GM10266 (cell line): Measurements from ENCODE around the gene MROH7.

ENCODE experiments used
- DNase-seq: peaks from one replicate; pipeline ENCODE4 v3.0.0; 2012; ENCODE audit errors: extremely low spot score
- TF ChIP-seq, protein P1 (sequence below): IDR thresholded peaks from 2 replicates; pipeline ENCODE4 v1.5.1; 2012; ENCODE audit warnings: mild to moderate bottlenecking, low read depth; ENCODE audit not compliant: control insufficient read depth, insufficient read depth; ENCODE audit errors: missing control alignments

MROH7 gene

DNA sequence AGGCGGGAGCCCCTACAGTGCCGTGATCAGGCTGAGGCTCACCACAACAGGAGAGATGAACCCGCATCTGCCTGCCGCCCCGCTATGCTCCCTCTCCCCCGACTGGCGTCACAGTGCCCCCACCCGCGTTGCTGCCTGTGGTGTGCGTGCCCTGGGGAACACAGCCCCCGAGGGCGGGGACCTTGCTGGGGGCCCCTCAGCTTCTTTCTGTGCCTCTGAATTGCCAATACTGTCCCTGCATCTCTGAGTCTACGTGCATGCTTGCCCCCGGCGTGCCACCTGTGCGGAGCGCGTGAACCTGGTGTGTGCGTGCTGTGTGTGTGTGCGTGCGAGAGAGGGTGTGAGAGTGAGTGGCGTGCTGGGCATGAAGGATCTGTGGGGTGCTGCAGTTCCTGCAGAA is 112.5 kb downstream of the MROH7 start:
- TF ChIP-seq, protein P1, sequence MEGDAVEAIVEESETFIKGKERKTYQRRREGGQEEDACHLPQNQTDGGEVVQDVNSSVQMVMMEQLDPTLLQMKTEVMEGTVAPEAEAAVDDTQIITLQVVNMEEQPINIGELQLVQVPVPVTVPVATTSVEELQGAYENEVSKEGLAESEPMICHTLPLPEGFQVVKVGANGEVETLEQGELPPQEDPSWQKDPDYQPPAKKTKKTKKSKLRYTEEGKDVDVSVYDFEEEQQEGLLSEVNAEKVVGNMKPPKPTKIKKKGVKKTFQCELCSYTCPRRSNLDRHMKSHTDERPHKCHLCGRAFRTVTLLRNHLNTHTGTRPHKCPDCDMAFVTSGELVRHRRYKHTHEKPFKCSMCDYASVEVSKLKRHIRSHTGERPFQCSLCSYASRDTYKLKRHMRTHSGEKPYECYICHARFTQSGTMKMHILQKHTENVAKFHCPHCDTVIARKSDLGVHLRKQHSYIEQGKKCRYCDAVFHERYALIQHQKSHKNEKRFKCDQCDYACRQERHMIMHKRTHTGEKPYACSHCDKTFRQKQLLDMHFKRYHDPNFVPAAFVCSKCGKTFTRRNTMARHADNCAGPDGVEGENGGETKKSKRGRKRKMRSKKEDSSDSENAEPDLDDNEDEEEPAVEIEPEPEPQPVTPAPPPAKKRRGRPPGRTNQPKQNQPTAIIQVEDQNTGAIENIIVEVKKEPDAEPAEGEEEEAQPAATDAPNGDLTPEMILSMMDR, result no peak
- DNase-seq, result no peak

DNA sequence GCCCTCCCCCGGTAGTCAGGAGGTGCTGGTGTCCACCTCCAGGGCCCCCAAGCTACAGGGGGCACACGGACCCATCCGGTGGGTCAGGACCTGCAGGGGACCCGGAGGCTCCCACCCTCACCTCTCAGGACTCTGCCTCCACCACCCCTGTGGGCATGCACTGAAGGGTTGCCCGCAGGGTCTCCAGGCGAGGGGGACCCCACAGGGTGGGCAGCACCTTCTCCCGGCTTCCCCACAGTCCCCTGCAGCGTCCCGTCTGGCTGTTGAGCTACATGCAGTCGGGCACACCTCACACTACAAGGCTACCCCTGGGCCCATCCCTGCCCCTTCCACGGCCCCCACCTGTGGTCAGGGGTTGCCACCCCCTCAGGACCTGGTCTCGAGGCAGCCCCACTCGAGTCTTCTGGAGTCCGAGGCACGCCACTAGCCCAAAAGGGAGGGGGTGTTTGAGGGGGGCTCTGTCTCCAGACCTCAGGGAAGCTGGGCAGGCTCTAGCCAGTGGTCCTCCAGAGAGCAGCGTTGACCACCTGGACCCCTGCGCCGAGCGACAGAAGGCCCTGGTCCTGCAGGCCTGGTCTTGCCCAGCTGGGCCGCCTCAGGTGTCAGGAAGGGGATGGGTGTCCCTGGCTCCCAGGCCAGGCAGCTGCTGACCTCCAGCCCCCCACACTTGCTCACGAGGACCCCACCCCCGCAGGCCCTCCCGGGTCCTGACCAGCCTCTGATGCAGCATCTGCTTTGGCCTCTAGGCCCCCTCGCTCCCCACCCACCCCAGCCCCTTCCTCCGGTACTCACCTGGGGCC is 113.1 kb downstream of the MROH7 start:
- TF ChIP-seq, protein P1, result no peak
- no peak for DNase-seq

DNA sequence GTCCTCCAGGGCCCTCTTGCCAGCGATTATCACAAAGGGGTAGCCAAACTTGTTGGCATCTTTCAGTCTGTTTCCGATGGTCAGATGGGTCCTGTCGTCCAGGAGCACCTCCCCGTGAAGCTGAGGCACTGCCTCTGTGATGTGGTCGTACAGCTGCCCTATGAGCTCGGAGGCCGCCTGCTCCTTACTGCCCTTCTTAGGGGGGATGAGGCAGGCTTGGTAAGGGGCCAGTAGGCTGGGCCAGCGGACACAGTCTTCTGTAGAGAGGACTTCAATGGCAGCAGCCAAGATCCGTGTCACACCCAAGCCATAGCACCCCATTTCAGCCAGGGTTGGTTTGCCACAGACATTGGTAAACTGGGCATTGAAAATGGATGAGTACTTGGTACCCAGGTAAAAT is 116.2 kb downstream of the MROH7 start:
- TF ChIP-seq, protein P1, result no peak
- no peak for DNase-seq

DNA sequence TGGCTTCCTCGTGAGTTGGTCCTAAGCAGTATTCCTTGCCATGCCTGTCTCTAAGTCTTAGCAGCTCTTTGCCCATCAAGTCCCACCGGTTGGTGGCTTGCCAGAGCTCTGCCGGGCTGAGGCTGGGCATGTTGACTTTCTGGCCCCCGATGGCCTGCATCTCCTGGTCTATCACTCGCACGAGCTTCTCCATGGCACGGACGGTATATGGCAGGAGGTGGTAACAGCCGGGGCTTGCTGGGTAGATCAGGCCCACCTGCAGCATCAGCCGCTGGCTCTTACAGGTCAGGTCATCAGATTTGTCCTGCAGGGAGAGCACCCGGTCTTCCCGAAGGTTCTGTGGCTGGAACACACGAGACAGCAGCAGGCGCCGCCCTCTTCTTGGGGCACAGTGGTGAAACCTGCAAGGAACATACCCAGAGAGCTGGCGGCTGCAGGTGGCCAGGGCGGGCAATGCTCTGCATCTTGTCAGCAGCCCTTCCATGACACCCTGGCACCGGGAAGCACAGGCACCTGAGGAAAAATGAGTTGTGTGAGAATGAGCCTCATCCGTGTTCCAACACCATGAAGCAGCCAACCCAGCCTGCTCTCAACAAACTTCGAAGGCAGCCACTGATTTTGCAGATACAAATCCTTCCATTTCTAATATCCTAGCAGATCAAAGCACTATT is 117.2 kb downstream of the MROH7 start:
- no peak for DNase-seq
- TF ChIP-seq, protein P1, result no peak
